ENCODE measurements around the gene GLB1L3. TPM values are rescaled to one million over a fixed set of nuclear protein-coding genes. Genes with fewer than 3 reads are reported as not detected.
"Not testable (repeated sequence)": the region's sequence is repeated elsewhere in the genome, so short reads cannot be mapped to it uniquely, and the experiment has no call there.

The GLB1L3 gene
- total RNA-seq, 1 donor from 2014 or later = not detected

GRCh38 chr11:134276396-134277182 lies 410 bp downstream of the GLB1L3 start:
- Mint-ChIP-seq H3K36me3 (peaks cover 4% of the 10 kb centered on the region), H3K27me3 (ENCODE audit: insufficient read depth, low read depth) (peaks cover 52% of the 10 kb centered on the region), H3K27ac (no peak overlapping the region), H3K9me3 (peaks cover 3% of the 10 kb centered on the region), H3K4me1 (peaks cover 33% of the 10 kb centered on the region), H3K4me3 (peak overlapping the region; percentile 86)
- TF ChIP-seq EZH2phosphoT487 (IDR thresholded peaks at IDR 0.05) (peak; percentile 76), EZH2 (IDR thresholded peaks at IDR 0.05) (peak; percentile 87)
- TF ChIP-seq, protein P1, sequence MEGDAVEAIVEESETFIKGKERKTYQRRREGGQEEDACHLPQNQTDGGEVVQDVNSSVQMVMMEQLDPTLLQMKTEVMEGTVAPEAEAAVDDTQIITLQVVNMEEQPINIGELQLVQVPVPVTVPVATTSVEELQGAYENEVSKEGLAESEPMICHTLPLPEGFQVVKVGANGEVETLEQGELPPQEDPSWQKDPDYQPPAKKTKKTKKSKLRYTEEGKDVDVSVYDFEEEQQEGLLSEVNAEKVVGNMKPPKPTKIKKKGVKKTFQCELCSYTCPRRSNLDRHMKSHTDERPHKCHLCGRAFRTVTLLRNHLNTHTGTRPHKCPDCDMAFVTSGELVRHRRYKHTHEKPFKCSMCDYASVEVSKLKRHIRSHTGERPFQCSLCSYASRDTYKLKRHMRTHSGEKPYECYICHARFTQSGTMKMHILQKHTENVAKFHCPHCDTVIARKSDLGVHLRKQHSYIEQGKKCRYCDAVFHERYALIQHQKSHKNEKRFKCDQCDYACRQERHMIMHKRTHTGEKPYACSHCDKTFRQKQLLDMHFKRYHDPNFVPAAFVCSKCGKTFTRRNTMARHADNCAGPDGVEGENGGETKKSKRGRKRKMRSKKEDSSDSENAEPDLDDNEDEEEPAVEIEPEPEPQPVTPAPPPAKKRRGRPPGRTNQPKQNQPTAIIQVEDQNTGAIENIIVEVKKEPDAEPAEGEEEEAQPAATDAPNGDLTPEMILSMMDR (IDR thresholded peaks at IDR 0.05) = no peak
- Histone ChIP-seq H3K9ac (no peak overlapping the region), H3K27me3 (peaks cover 75% of the 10 kb centered on the region), H3K36me3 (no peaks in the 10 kb centered on the region), H3F3A (ENCODE audit: low read depth) (peaks cover 16% of the 10 kb centered on the region), H4K20me1 (ENCODE audit: low read depth) (peaks cover 14% of the 10 kb centered on the region), H3K4me1 (no peaks in the 10 kb centered on the region), H3K9me3 (ENCODE audit: low read depth) (no peaks in the 10 kb centered on the region), H2AFZ (replicated peaks) (peak overlapping the region; percentile 53), H3K4me3 (peak overlapping the region; percentile 50), H3K4me2 (peak overlapping the region; percentile 74), H3K27ac (no peak overlapping the region), H3K79me2 (ENCODE audit: low read depth) (no peaks in the 10 kb centered on the region)
- peak; percentile 56 for DNase-seq (ENCODE audit: low spot score)

DNA sequence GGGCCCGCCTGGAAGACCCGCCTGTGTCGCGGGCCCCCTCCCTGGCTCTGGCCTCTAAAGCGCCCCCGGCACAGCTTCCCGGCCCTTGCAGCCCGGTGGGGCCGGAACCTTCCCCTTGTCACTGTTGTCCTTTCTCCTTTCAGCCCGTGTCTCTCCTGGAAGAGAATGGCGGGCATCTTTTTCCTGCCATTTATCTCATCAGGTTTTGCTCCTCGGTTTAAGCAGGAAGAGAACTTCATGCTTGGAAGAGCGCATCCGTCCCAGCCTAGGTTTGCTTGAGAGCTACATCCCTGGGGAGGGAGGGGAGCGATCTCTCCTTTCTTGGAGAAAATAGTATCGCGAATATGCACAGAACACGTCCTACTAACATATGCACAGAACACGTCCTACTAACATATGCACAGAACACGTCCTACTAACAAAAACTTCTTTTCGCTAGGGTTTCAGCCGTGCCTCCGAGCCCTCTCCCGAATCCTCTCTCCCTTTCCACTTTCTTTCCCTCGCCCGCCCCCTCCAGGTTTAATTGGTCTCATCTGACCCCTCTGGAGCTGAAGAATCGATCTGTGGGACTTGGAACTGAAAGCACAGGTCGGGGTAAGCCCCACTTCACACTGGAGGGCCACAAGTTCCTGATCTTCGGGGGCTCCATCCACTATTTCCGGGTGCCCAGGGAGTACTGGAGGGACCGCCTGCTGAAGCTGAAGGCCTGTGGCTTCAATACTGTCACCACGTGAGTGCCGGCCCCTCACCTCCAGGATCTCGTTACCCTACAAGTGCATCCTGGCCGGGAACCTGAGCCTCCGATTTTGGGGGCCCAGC lies 1.2 kb downstream of the GLB1L3 start:
- H3K27me3 ChIP-seq = peaks cover 67% of the 10 kb centered on the region
- H3K9me3 Mint-ChIP-seq = peaks cover 3% of the 10 kb centered on the region
- H3K36me3 Mint-ChIP-seq = peaks cover 4% of the 10 kb centered on the region
- H3K4me3 Mint-ChIP-seq = peak overlapping the region; percentile 84
- peak; percentile 50 for DNase-seq (ENCODE audit: low spot score)
- no peak overlapping the region for H3K27ac Mint-ChIP-seq
- peaks cover 14% of the 10 kb centered on the region for H4K20me1 ChIP-seq (ENCODE audit: low read depth)
- H3K79me2 ChIP-seq (ENCODE audit: low read depth) = no peaks in the 10 kb centered on the region
- H3F3A ChIP-seq (ENCODE audit: low read depth) = peaks cover 16% of the 10 kb centered on the region
- H3K27me3 Mint-ChIP-seq (ENCODE audit: insufficient read depth, low read depth) = peaks cover 47% of the 10 kb centered on the region
- peak overlapping the region; percentile 50 for H3K4me3 ChIP-seq
- H3K36me3 ChIP-seq = no peaks in the 10 kb centered on the region
- TF ChIP-seq, protein P1 (IDR thresholded peaks at IDR 0.05) = peak; percentile 21
- TF ChIP-seq EZH2 (IDR thresholded peaks at IDR 0.05) = peak; percentile 81
- peak; percentile 60 for TF ChIP-seq EZH2phosphoT487 (IDR thresholded peaks at IDR 0.05)
- no peaks in the 10 kb centered on the region for H3K4me1 ChIP-seq
- H3K9me3 ChIP-seq (ENCODE audit: low read depth) = no peaks in the 10 kb centered on the region
- peaks cover 31% of the 10 kb centered on the region for H3K4me1 Mint-ChIP-seq
- peak overlapping the region; percentile 53 for H2AFZ ChIP-seq (replicated peaks)
- H3K9ac ChIP-seq = no peak overlapping the region
- peak overlapping the region; percentile 74 for H3K4me2 ChIP-seq
- no peak overlapping the region for H3K27ac ChIP-seq

- TF ChIP-seq, protein P1 (IDR thresholded peaks at IDR 0.05) = no peak
- TF ChIP-seq EZH2 (IDR thresholded peaks at IDR 0.05) (no peak), EZH2phosphoT487 (IDR thresholded peaks at IDR 0.05) (no peak)
- no peaks in the 10 kb centered on the region for H3K79me2 ChIP-seq (ENCODE audit: low read depth)
- no peak overlapping the region for H3K27ac ChIP-seq
Observed at GRCh38 chr11:134278356-134278755, 2.2 kb downstream of the GLB1L3 start.

DNA sequence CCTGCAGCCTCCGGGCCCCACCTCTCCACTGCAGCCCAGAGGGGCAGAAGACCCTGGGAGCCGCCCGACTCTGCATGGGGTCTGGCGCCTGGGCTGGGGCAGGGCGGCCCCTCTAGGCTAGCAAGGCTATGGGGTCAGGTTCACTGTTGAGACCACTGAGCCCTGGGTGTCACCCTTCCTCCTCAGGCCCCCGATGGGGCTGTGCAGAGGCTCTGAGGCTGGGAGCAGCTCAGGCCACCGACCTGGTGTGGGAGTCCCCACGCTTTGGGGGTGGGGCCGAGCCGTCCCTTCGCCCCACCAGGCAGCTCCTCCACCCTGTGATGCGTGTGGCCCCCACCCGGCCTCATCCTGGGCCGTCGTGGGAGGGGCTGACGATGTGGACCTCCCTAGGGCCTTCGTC lies 5.5 kb downstream of the GLB1L3 start:
- not testable (repeated sequence) for H3K27ac ChIP-seq; H3K36me3 ChIP-seq; H3F3A ChIP-seq (ENCODE audit: low read depth); H3K4me2 ChIP-seq; H3K4me1 ChIP-seq; H3K9me3 Mint-ChIP-seq; H3K36me3 Mint-ChIP-seq; H3K4me1 Mint-ChIP-seq; H4K20me1 ChIP-seq (ENCODE audit: low read depth); H3K9ac ChIP-seq; H3K4me3 Mint-ChIP-seq; H3K4me3 ChIP-seq; H3K27ac Mint-ChIP-seq; H3K9me3 ChIP-seq (ENCODE audit: low read depth); H2AFZ ChIP-seq (replicated peaks); DNase-seq (ENCODE audit: low spot score); H3K79me2 ChIP-seq (ENCODE audit: low read depth)
- peaks cover 26% of the 10 kb centered on the region for H3K27me3 Mint-ChIP-seq (ENCODE audit: insufficient read depth, low read depth)
- H3K27me3 ChIP-seq = peaks cover 24% of the 10 kb centered on the region

More at GRCh38 chr11:134278356-134278755, 2.2 kb downstream of the GLB1L3 start:
- Mint-ChIP-seq H3K36me3 (peaks cover 4% of the 10 kb centered on the region), H3K4me3 (no peak overlapping the region), H3K27me3 (ENCODE audit: insufficient read depth, low read depth) (peaks cover 43% of the 10 kb centered on the region), H3K27ac (no peak overlapping the region), H3K4me1 (peaks cover 21% of the 10 kb centered on the region), H3K9me3 (peaks cover 3% of the 10 kb centered on the region)
- Histone ChIP-seq H3K9ac (no peak overlapping the region), H3K27me3 (peaks cover 57% of the 10 kb centered on the region), H3K9me3 (ENCODE audit: low read depth) (no peaks in the 10 kb centered on the region), H4K20me1 (ENCODE audit: low read depth) (peaks cover 11% of the 10 kb centered on the region), H2AFZ (replicated peaks) (no peak overlapping the region), H3K4me3 (no peak overlapping the region), H3K36me3 (no peaks in the 10 kb centered on the region), H3K4me2 (no peak overlapping the region), H3F3A (ENCODE audit: low read depth) (peaks cover 16% of the 10 kb centered on the region), H3K4me1 (no peaks in the 10 kb centered on the region)
- no peak for DNase-seq (ENCODE audit: low spot score)

All from neural progenitor cell (in vitro differentiated cells).